HCEC 1CT (cell line): Measurements from ENCODE around the gene C9orf50.
A peak's percentile ranks its signal among the peaks of the same experiment; 100 is the strongest.
"Not testable (repeated sequence)": the region's sequence is repeated elsewhere in the genome, so short reads cannot be mapped to it uniquely, and the experiment has no call there.

ENCODE experiments used
- DNase-seq: peaks from one replicate; pipeline ENCODE4 v3.0.0-alpha.2; 2017

The C9orf50 gene

GRCh38 chr9:129609486-129610212, 11.3 kb downstream of the C9orf50 start:
- no peak for DNase-seq

- DNase-seq, result no peak
Measured at GRCh38 chr9:129608561-129609481, 12.1 kb downstream of the C9orf50 start.

GRCh38 chr9:129607027-129607387, 13.9 kb downstream of the C9orf50 start:
- no peak for DNase-seq

- DNase-seq, result no peak
Measured at GRCh38 chr9:129606161-129607026, 14.5 kb downstream of the C9orf50 start.

- no peak for DNase-seq
Measured at GRCh38 chr9:129604766-129605163, 16.1 kb downstream of the C9orf50 start.

- DNase-seq, result no peak
Measured at GRCh38 chr9:129604056-129604765, 16.7 kb downstream of the C9orf50 start.

- DNase-seq, result no peak
Measured at GRCh38 chr9:129602598-129603415, 18.1 kb downstream of the C9orf50 start.

- no peak for DNase-seq
Measured at GRCh38 chr9:129601082-129601674, 19.7 kb downstream of the C9orf50 start.

- DNase-seq, result no peak
Measured at GRCh38 chr9:129598089-129598596, 22.8 kb downstream of the C9orf50 start.

GRCh38 chr9:129597355-129598088, 23.4 kb downstream of the C9orf50 start:
- peak; percentile 56 for DNase-seq

- peak; percentile 74 for DNase-seq
Measured at GRCh38 chr9:129596541-129597331, 24.2 kb downstream of the C9orf50 start.

GRCh38 chr9:129595903-129596540, 24.9 kb downstream of the C9orf50 start:
- no peak for DNase-seq

- peak; percentile 54 for DNase-seq
Measured at GRCh38 chr9:129595311-129595741, 25.6 kb downstream of the C9orf50 start.

- DNase-seq, result no peak
Measured at GRCh38 chr9:129594632-129595031, 26.3 kb downstream of the C9orf50 start.

GRCh38 chr9:129592790-129593189, 28.1 kb downstream of the C9orf50 start:
- not testable (repeated sequence) for DNase-seq

- DNase-seq, result no peak
Measured at GRCh38 chr9:129591916-129592315, 29.0 kb downstream of the C9orf50 start.

GRCh38 chr9:129590466-129590865, 30.4 kb downstream of the C9orf50 start:
- no peak for DNase-seq

- no peak for DNase-seq
Measured at GRCh38 chr9:129587487-129588262, 33.2 kb downstream of the C9orf50 start.
